ENCODE results near the gene SEC16A.
A peak's percentile ranks its signal among the peaks of the same experiment; 100 is the strongest.

The SEC16A gene

DNA sequence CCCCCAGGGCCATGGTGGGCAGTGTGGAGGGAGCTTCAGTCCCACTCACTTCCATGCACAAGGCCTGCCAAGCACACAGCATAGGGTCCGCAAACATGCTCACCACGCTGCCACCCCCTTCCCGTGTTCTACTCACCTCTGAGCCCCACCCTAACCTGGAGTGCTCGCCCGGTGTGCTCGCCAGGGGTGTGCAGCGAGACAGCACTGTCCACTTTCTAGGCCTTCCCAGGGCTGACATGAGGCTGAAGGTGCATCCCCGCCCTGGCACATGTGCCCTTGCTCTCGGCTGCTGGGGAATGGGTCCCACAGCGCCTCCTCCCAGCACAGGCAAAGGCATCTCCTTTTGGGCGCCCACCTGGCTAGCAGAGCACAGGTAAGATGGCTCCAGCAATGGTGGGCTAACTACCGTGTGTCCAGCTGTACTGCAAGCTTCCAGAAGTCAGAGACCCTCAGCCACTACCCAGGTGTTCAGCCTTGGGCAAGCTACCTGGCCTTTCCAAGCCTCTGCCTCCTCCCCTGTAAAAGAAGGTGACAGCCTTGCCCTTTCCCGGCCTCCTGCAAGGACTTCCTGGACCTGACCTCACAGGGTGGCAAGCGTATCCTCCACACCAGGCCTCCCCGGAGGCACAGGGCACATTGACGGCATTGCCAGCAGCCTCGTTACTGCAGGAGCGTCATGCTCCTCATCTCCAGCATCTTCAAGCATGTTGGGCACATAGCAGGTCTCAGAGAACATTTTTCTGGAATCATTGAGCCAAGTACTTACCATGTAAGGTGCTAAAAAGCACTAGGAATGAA, 4.2 kb upstream of the SEC16A start:
- DNase-seq: no peak

DNA sequence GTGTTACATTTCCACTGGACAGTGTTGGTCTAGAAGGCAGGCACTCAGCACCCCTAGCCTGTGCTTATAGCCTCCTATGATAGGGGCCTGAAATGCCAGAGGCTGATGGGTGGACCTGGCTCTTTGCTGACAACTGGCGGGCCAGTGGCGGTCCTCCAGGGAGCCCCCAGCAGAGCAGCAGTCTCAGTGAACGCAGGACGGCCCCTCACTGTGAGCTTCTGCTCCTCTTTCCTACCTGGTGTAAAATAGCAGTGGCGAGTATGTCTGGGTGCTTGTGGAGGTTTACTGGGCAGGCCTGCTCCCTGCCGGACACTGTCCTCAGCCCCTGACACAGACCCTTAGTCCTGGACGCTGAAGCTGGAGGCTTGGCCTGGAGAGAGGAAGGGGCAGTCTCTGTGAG, 3.3 kb upstream of the SEC16A start:
- no peak for DNase-seq

- DNase-seq: peak; percentile 80 to 81
Measured at GRCh38 chr9:136485049-136486045, 2.5 kb upstream of the SEC16A start.

GRCh38 chr9:136484153-136485048, 1.6 kb upstream of the SEC16A start:
- DNase-seq: no peak

- peak; percentile 96 for DNase-seq
Measured at GRCh38 chr9:136483589-136484152, 831 bp upstream of the SEC16A start.

- DNase-seq: peak; percentile 47 to 52
Measured at GRCh38 chr9:136482046-136482792, 621 bp downstream of the SEC16A start.

GRCh38 chr9:136481558-136481957, 1.3 kb downstream of the SEC16A start:
- no peak for DNase-seq

GRCh38 chr9:136476369-136477150, 6.3 kb downstream of the SEC16A start:
- no peak for DNase-seq

GRCh38 chr9:136474974-136475865, 7.6 kb downstream of the SEC16A start:
- no peak for DNase-seq

DNA sequence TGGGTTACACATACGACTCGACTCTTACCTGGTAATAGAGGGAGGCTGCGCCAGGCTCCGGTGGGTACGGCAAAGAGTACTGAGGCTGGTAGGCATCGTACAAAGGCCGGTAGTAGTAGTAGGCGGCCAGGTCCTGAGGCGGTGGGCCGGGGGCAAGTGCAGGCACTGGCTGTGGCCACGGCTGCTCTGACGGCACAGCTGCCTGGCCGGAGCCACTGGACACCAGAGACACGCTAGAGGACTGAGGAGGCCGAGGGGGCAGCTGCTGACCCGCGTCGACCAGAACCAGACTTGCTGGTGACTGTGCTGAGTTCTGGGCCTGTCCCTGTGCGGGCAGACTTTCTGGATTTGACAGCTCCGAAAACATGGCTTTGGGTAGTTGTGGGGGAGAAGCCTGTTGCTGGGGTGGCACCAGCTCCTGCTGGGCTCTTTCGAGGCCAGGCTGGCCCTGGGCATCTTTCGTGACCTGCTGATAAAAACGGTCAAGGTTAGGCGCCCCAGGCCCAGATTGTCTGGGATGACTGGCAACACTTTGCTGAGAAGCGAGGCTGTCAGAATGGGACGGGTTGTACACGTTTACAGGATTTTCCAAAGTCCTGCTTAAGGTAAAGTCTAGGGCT, 8.7 kb downstream of the SEC16A start:
- DNase-seq: no peak

GRCh38 chr9:136473354-136473721, 9.5 kb downstream of the SEC16A start:
- DNase-seq: no peak

GRCh38 chr9:136472640-136473353, 10.0 kb downstream of the SEC16A start:
- no peak for DNase-seq

- DNase-seq: no peak
Measured at GRCh38 chr9:136471802-136472487, 10.9 kb downstream of the SEC16A start.

- DNase-seq: no peak
Measured at GRCh38 chr9:136470792-136471469, 11.9 kb downstream of the SEC16A start.

DNA sequence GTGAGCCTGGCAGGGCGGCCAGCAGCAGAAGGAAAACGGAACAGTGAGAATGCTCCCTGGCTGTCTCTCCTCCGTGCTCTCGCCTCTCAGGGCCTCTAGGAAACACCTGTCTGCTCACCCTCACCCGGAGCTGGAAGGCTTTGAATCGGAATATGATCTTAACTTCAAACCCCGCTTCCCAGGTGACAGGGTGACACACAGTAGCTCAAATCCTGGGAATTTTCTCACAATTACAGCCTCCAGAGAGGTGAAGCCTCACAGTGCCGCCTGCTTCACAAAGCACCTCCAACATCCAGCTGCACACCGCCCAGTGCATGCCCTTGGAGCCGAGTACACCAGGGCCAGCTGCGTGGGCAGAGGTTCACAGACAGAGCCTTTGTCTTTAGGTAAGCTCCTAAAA, 12.5 kb downstream of the SEC16A start:
- DNase-seq: no peak

DNA sequence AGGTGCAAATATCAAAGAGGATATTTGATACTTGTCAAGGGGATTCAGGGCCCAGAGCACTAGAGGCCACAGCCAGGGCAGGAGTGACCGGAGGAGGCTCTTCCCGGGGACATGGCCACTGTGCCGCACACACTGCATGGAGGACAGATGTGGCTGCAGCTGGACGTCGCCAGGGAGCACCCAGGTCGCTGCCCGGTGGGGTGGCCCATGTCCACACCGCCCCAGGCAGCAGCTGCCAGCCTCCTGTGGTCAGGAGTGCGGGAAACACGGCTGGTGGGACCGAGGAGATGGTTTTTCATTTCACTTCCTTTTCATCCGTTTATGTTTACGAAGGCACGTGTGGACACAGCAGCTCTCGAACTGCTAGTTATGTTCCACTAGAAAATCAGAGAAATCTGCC, 15.1 kb downstream of the SEC16A start:
- no peak for DNase-seq

DNA sequence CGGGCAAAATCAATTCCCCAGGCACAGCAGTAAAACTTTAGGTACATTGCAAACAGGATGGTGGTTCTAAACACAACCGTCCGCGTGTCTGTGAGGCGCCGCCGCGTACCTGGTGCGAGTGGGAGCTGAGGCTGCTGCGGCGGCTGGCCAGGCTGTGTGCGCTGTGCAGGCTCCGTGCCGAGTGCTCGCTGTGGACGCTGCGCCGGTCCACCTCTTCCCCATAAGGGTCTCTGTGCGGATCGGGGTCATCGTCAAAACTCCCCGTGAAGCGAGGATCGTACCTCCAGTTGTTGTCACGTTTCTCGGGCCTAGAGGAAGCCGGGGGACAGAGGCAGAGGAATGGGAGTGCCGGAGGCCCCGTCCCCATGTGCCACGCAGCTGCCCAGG, 16.7 kb downstream of the SEC16A start:
- DNase-seq: no peak
